Ovary (tissue), 9 donors: ENCODE results near the gene ENPP7. TPM values are rescaled to one million over a fixed set of nuclear protein-coding genes. Genes with fewer than 3 reads are reported as not detected.

Experiments
- DNase-seq, 5 donors: peaks; one replicate each; pipeline ENCODE4 v3.0.0-alpha.2; 2019 to 2020
- H3K27ac ChIP-seq, 2 donors: fragments of 200-600 bp; one replicate each; pipeline versions ENCODE4 v1.5.1 to v1.8.0; 2019 to 2022
- H3K27me3 ChIP-seq: fragments of 200-600 bp; one replicate; pipeline ENCODE4 v1.8.0; 2022
- H3K36me3 ChIP-seq: fragments of 200-600 bp; sonication (generic); one replicate; pipeline ENCODE4 v1.5.1; 2019
- H3K4me1 ChIP-seq: one replicate; pipeline ENCODE4 v1.8.1; 2013; ENCODE audit warnings: mild to moderate bottlenecking, moderate library complexity; ENCODE audit not compliant: insufficient read depth
- H3K4me3 ChIP-seq: fragments of 200-600 bp; sonication (generic); one replicate; pipeline ENCODE4 v1.5.1; 2017
- H3K9me3 ChIP-seq, 2 donors: fragments of 200-600 bp in 1 of 2; sonication (generic) in 1 of 2; one replicate each; pipeline versions ENCODE4 v1.5.1 to v1.8.1; 2013 to 2019; ENCODE audit warnings: mild to moderate bottlenecking in 1 of 2, moderate library complexity in 1 of 2
- EP300 ChIP-seq: sonication (generic); formaldehyde crosslinking; IDR thresholded peaks from one replicate; pipeline ENCODE4 v1.6.1; 2017; ENCODE audit warnings: antibody characterized with exemption
- POLR2A ChIP-seq: fragments of 450-650 bp; IDR thresholded peaks from one replicate; pipeline ENCODE4 v1.6.1; 2017; ENCODE audit warnings: antibody characterized with exemption, mild to moderate bottlenecking, moderate library complexity
- WGBS, 3 donors: extraction: QIAGEN DNeasy Blood & Tissue Kit in 1 of 3; methylation state at CpG; one replicate each; pipeline versions ENCODE4 v1.1.5 to v1.1.7; 2013 to 2017; 5-methylcytosine and 5-hydroxymethylcytosine counted together
- intact Hi-C, 4 donors: fragments of 100-400 bp; cut with DNase I; formaldehyde crosslinking; loops; one replicate each; pipeline versions ENCODE4 v1.11.0 to v1.15.1; 2022 to 2023
- polyA plus RNA-seq, 2 donors: library from polyadenylated mRNA; stranded (reverse); fragments of 200-250 nt in 1 of 2; fragments of 350-450 nt in 1 of 2; fragmentation: Illumina TruSeq in 1 of 2; extraction: RNeasy Lipid Tissue Mini Kit (QIAGEN cat#74804) in 1 of 2; gene quantifications; one replicate each; pipeline ENCODE4 v1.2.3, GENCODE V29; 2013 to 2014
- total RNA-seq, 7 donors: library from RNA; depleted of rRNA in 2 of 7; stranded (reverse); fragments of >200 nt in 2 of 7; fragmentation: NEBNext Ultra II Directional in 3 of 7; extraction: Animal tissue kit (Norgen Biotek cat#: 25700) in 3 of 7; gene quantifications; one replicate each; pipeline versions ENCODE4 v1.1.0 to v1.2.4, GENCODE V29; 2016 to 2023
- TF ChIP-seq, protein P1 (sequence below), 3 donors: fragments of 450-650 bp in 2 of 3; fragments of 200-600 bp in 1 of 3; IDR thresholded peaks; one replicate each; pipeline versions ENCODE4 v1.5.1 to v1.8.0; 2016 to 2022; ENCODE audit warnings: antibody characterized with exemption in 3 of 3, mild to moderate bottlenecking in 1 of 3
- donor health status: DM: no; HTN: no; CAD: no; lungs with moderate emphysema.
- donor health status: DM: no; HTN: no; CAD: no.
- donor health status: Bipolar disorder and iron deficiency.
- donor health status: DM: yes; HTN: yes; CAD: no.
- donor health status: DM: no; HTN: no; CAD: no.
- donor health status: DM: yes; HTN: yes; CAD: no.

ENPP7 gene
- total and polyA plus RNA-seq, 9 donors: not detected

DNA sequence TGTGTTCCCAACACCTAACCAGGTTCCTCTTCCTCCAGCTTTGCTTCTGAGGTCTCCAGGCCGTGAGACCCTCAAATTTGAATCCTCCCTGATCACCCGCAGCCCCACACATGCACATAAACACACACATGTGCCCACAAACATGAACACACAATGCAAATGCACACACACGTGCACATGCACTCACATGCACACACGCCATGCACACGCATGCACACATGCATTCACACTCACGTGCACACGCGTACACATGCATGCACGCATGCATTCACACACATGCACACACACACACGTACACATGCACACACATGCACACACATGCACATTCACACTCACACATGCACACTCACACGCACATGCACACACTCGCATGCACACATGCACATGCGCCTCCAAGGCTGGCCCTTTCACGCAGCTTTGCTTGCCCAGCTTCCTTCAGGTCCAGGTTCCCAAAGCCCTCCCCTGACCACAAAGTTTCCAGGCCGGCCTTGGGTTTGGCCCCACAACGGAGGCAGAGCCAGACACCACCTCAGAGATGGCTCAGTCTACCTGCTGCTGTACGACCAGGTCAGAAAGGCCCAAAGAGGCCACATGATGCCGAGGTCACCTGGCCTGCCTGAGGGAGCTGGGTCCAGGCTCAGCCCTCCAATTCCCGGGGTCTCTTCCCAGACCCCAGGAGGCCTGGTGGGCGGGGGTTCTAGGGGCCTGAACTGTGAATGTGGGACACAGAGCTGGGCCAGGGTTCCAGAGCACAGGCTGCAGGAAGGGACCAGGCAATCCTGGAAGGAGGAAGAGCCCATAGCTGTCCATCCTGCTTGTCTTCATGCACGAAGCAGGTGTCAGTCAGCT, 39.5 kb upstream of the ENPP7 start:
- H3K36me3 ChIP-seq: no peaks in the 10 kb centered on the region
- DNase-seq: no peak
- H3K4me3 ChIP-seq: no peak overlapping the region
- H3K27ac ChIP-seq: no peak overlapping the region
- no peaks in the 10 kb centered on the region for H3K27me3 ChIP-seq
- TF ChIP-seq, protein P1, sequence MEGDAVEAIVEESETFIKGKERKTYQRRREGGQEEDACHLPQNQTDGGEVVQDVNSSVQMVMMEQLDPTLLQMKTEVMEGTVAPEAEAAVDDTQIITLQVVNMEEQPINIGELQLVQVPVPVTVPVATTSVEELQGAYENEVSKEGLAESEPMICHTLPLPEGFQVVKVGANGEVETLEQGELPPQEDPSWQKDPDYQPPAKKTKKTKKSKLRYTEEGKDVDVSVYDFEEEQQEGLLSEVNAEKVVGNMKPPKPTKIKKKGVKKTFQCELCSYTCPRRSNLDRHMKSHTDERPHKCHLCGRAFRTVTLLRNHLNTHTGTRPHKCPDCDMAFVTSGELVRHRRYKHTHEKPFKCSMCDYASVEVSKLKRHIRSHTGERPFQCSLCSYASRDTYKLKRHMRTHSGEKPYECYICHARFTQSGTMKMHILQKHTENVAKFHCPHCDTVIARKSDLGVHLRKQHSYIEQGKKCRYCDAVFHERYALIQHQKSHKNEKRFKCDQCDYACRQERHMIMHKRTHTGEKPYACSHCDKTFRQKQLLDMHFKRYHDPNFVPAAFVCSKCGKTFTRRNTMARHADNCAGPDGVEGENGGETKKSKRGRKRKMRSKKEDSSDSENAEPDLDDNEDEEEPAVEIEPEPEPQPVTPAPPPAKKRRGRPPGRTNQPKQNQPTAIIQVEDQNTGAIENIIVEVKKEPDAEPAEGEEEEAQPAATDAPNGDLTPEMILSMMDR (IDR thresholded peaks at IDR 0.05): no peak
- TF ChIP-seq POLR2A (no peak), EP300 (no peak)
- intact Hi-C loops: no loop called here
- 69 to 76% (median 71%) methylated on average over 19 to 21 of the region's 21 CpGs for WGBS, 3 donors
- H3K4me1 ChIP-seq: peaks cover 16% of the 10 kb centered on the region
- H3K9me3 ChIP-seq: no peaks in the 10 kb centered on the region

- Histone ChIP-seq H3K27me3 (no peaks in the 10 kb centered on the region), H3K27ac (no peak overlapping the region), H3K36me3 (no peaks in the 10 kb centered on the region), H3K4me1 (peaks cover 16% of the 10 kb centered on the region), H3K9me3 (no peaks in the 10 kb centered on the region), H3K4me3 (no peak overlapping the region)
- no peak for TF ChIP-seq EP300
- no peak for TF ChIP-seq POLR2A
- TF ChIP-seq, protein P1 (IDR thresholded peaks at IDR 0.05): no peak
- intact Hi-C loops: no loop called here
- peak; percentile 30 to 79 (median 47) for DNase-seq
- 4 to 5% (median 5%) methylated on average over 9 of the region's 9 CpGs for WGBS, 3 donors
Measured at GRCh38 chr17:79691931-79692330, 38.8 kb upstream of the ENPP7 start.

DNA sequence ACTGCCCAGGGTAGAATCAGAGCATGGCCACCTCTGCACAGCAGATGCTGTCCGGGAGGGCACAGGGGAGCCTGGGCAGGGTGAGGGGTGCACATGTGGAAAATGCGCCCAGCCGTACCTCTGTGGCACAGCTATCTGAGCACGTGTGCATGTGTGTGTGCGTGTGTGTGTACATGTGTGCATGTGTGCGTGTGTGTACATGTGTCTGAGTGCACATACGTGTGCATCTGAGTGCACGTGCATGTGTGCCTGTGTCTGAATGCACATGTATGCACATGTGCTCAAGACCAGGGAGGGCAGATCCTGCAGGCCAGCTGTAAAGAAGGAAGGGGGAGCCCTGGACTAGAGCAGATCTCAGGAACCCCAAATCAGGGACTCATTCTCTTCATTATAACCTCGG, 37.3 kb upstream of the ENPP7 start:
- intact Hi-C loops: no loop called here
- Histone ChIP-seq H3K4me1 (peaks cover 16% of the 10 kb centered on the region), H3K4me3 (no peak overlapping the region), H3K36me3 (no peaks in the 10 kb centered on the region), H3K27me3 (no peaks in the 10 kb centered on the region), H3K27ac (no peak overlapping the region), H3K9me3 (no peaks in the 10 kb centered on the region)
- no peak for DNase-seq
- no peak for TF ChIP-seq POLR2A
- TF ChIP-seq EP300: no peak
- TF ChIP-seq, protein P1 (IDR thresholded peaks at IDR 0.05): no peak
- 68 to 84% (median 70%) methylated on average over 9 of the region's 9 CpGs for WGBS, 3 donors

GRCh38 chr17:79695293-79695790, 35.4 kb upstream of the ENPP7 start:
- 60 to 72% (median 61%) methylated on average over 8 to 14 of the region's 14 CpGs for WGBS, 3 donors
- H3K27ac ChIP-seq: no peak overlapping the region
- intact Hi-C loops: no loop called here
- H3K9me3 ChIP-seq: no peaks in the 10 kb centered on the region
- TF ChIP-seq POLR2A (no peak), EP300 (no peak)
- TF ChIP-seq, protein P1 (IDR thresholded peaks at IDR 0.05): no peak
- no peaks in the 10 kb centered on the region for H3K36me3 ChIP-seq
- H3K4me3 ChIP-seq: no peak overlapping the region
- DNase-seq: no peak
- peaks cover 16% of the 10 kb centered on the region for H3K4me1 ChIP-seq
- no peaks in the 10 kb centered on the region for H3K27me3 ChIP-seq
